Camera-type eye (tissue), 1 donor: ENCODE measurements around the gene TGIF2. TPM values are rescaled to one million over a fixed set of nuclear protein-coding genes. Genes with fewer than 3 reads are reported as not detected.

Experiments
- total RNA-seq: library from RNA; depleted of rRNA; stranded (reverse); fragments of >200 nt; gene quantifications from one replicate; pipeline ENCODE4 v1.2.3, GENCODE V29; 2014

The TGIF2 gene
- total RNA-seq: 34.1 TPM

DNA sequence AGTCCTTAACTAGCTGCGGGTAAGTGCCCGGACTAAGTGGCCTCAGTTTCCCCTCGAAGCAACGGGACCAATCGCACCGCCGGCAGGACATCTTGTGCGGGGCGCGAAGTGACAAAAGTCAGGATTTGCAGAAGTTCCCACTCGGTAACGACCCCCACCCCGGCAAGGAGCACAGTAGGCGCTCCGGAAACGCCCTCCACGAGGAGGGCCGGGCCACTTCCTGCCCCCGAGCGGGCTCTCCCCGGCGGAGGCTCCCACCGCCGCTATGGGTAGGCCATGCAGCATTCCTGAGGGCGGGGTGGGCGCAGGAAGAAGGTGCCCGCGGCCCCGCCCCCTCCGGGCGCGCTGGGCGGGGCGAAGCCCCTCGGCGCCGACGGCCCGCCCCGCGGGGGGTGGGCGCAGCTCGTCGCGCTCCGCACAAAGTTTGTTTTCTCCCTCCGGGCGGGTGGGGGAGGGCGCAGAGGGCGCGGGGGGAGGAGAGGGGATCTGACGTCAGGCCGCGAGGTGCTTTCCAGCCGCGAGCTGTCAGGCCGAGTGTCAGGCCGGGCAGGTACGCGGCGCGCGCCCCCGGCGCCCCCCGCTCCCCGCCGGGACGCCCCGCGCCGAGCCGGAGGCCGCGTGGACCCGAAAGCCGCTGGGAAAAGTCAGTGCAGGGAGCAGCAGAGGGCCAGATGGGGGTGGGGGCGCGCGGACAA, at the start of gene TGIF2:
TGIF2 (plus strand) TSS at position 495 of the 695 bp plus-strand sequence. CDS start 5,178 bp downstream, outside the sequence.

DNA sequence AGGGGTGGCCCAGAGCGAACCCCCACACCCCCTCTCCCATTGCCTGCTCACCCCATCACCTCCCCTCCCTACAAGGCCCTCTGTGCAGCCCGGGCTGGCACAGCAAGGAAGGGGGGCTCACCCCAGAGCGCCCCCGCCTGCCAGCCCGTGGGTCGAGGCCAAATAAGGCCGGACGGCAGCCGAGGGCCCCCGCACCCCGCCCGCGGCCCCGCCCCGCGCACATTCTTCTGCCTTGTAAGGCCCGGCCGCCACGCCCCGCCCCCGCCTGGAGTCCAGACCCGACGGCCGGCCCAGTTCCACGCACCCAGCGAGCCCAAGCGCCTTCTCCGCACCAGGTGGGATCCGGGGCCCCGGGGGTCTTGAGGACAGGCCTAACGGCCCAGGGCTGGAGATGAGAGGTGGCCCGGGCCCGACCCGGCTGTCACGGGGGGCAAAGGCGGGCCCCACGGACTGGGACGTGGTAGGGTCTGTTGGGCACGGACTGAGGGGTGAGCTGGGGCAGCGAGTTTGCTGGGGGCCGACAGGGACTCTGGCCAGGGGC, 32.1 kb upstream of the TGIF2 start, which contains the start of gene MYL9:
MYL9 (plus strand) TSS at position 293 of the 541 bp plus-strand sequence. CDS start 3,366 bp downstream, outside the sequence.

DNA sequence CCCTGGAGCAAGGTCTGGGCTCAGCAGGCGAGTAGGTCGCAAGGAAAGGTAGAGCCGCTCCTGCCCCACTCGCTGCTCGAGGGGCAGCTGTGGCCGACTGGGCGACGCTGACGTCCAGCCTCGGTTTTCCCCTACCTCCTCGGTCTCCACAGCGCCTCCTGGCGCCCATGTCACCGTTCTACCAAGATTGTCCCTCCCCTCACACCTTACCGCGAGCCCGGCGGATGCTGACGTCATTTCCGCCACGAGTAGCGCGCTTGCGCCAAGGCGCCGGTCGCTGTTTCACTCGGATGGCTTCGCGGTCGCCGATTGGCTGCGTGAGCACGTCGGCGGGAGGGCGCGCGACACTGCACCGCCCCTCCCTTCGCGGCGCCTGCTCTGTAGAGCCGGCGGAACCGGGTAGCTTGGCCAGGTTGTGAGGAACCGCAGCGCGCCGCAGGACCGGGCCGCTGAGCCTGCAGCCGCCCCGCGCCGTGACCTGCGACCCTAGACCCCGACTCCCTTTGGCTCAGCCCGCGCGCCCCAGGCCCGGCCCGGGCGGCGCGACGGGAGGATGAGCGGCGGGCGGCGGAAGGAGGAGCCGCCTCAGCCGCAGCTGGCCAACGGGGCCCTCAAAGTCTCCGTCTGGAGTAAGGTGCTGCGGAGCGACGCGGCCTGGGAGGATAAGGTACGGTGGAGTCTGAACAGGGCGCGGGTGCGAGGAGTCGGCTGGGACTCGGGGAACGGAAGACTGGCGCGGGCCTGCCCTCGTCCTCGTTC, 32.2 kb downstream of the TGIF2 start, which contains the start of gene RAB5IF:
RAB5IF (plus strand) TSS at position 381 of the 759 bp plus-strand sequence; CDS start at position 554, 173 bp downstream.

Other genes with a start within 250 kb of the TGIF2 start
- gene MYL9, start 32.1 kb upstream of the TGIF2 start, total RNA-seq: 15.0 TPM
- 39.8 TPM for gene RAB5IF, start 32.2 kb downstream of the TGIF2 start, total RNA-seq
- gene SLA2, start 72.6 kb downstream of the TGIF2 start, total RNA-seq: 0.38 TPM
- gene NDRG3, start 172.5 kb downstream of the TGIF2 start, total RNA-seq: 65.0 TPM
- gene DSN1, start 200.2 kb downstream of the TGIF2 start, total RNA-seq: 13.9 TPM